HepG2 (cell line): Measurements from ENCODE around the gene LITAFD. TPM values are rescaled to one million over a fixed set of nuclear protein-coding genes. Genes with fewer than 3 reads are reported as not detected.
A peak's percentile ranks its signal among the peaks of the same experiment; 100 is the strongest.

Source experiments
- ARNT2 ChIP-seq: sonication (generic); formaldehyde crosslinking; IDR thresholded peaks from 2 replicates; pipeline ENCODE4 v1.8.0; 2022; ENCODE audit warnings: mild to moderate bottlenecking, low read depth, missing genetic modification reagents, moderate library complexity
- FOXO1 ChIP-seq: sonication (generic); formaldehyde crosslinking; IDR thresholded peaks from 2 replicates; pipeline ENCODE4 v1.4.0; 2020; ENCODE audit warnings: missing genetic modification reagents
- HOXA7 ChIP-seq: sonication (generic); formaldehyde crosslinking; IDR thresholded peaks from 2 replicates; pipeline ENCODE4 v1.8.1; 2022; ENCODE audit warnings: mild to moderate bottlenecking, missing genetic modification reagents, moderate library complexity
- KIAA2018 ChIP-seq: sonication (generic); formaldehyde crosslinking; IDR thresholded peaks from 2 replicates; pipeline ENCODE4 v1.5.0; 2020; ENCODE audit warnings: mild to moderate bottlenecking, missing genetic modification reagents, borderline replicate concordance
- MATR3 ChIP-seq: sonication (generic); formaldehyde crosslinking; IDR thresholded peaks from 2 replicates; pipeline ENCODE4 v1.4.0; 2020; ENCODE audit warnings: missing genetic modification reagents
- NR2F1 ChIP-seq, 2 experiments: fragments of 450-650 bp in 1 of 2; formaldehyde crosslinking in 1 of 2; IDR thresholded peaks; 2 replicates each; pipeline versions ENCODE4 v1.5.0 to v1.6.1; 2016 to 2020; ENCODE audit warnings: mild to moderate bottlenecking in 1 of 2, missing compliant biosample characterization in 1 of 2, missing genetic modification reagents in 1 of 2, moderate library complexity in 1 of 2
- NR2F6 ChIP-seq, 2 experiments: IDR thresholded peaks; 2 replicates each; pipeline ENCODE4 v1.6.1; 2016; ENCODE audit warnings: antibody characterized with exemption in 1 of 2, mild to moderate bottlenecking in 1 of 2
- PATZ1 ChIP-seq: sonication (generic); formaldehyde crosslinking; IDR thresholded peaks from 2 replicates; pipeline ENCODE4 v1.4.0; 2020; ENCODE audit warnings: missing genetic modification reagents
- POLR2G ChIP-seq: fragments of 200-400 bp; formaldehyde crosslinking; IDR thresholded peaks from 2 replicates; pipeline ENCODE4 v1.6.1; 2018; ENCODE audit warnings: mild to moderate bottlenecking, low read depth, low read length, moderate library complexity
- PPARG ChIP-seq: conservative IDR thresholded peaks from 2 replicates; pipeline ENCODE4 v1.6.1; 2016; ENCODE audit warnings: missing biosample characterization, missing genetic modification reagents
- TMF1 ChIP-seq: sonication (generic); formaldehyde crosslinking; IDR thresholded peaks from 2 replicates; pipeline ENCODE4 v1.8.1; 2022; ENCODE audit warnings: low read depth, missing genetic modification reagents
- ZBTB26 ChIP-seq: IDR thresholded peaks from 2 replicates; pipeline ENCODE4 v1.6.1; 2016; ENCODE audit warnings: missing compliant biosample characterization, missing genetic modification reagents, borderline replicate concordance
- ZNF180 ChIP-seq: sonication (generic); formaldehyde crosslinking; IDR thresholded peaks from 2 replicates; pipeline ENCODE4 v1.4.0; 2020; ENCODE audit warnings: low read depth, missing genetic modification reagents, borderline replicate concordance
- polyA plus RNA-seq, 8 experiments: library from polyadenylated mRNA; depleted of rRNA in 3 of 8; stranded (reverse) in 7 of 8; unstranded in 1 of 8; fragments of >200 nt; fragmentation: Illumina TruSeq in 4 of 8; extraction: Trizol in 4 of 8; gene quantifications; 2 replicates each; pipeline versions ENCODE4 v1.2.1 to v1.2.3, GENCODE V29; 2011 to 2016; ENCODE audit warnings: low read depth in 4 of 8, missing spikeins in 1 of 8, mixed read lengths in 1 of 8; ENCODE audit not compliant: insufficient read depth in 1 of 8
- total RNA-seq, 5 experiments: library from RNA; depleted of rRNA; stranded (reverse); fragments of >200 nt; fragmentation: Illumina TruSeq; extraction: Trizol; gene quantifications; 2 replicates each; pipeline ENCODE4 v1.2.3, GENCODE V29; 2016; ENCODE audit warnings: low read depth in 1 of 5

LITAFD gene
- total and polyA plus RNA-seq, 2 of the 13 experiments (the other 11 are each of a cell fraction or from before 2014, with no cell fraction given), result not detected

- TF ChIP-seq FOXO1, result peak; percentile 93
- peak; percentile 80 for TF ChIP-seq ZBTB26
- TF ChIP-seq KIAA2018, result no peak
- peak; percentile 98 for TF ChIP-seq PATZ1
- TF ChIP-seq POLR2G, result peak; percentile 53
- TF ChIP-seq HOXA7 (CRISPR knock-in tag), result no peak
- TF ChIP-seq ZNF180 (CRISPR knock-in tag), result 0 out of 2 replicates have a peak, but pooled peaks have one; percentile 82
- peak; percentile 61; the same call in 1 of the 2 replicates for TF ChIP-seq PPARG (CRISPR knock-in tag)
- TF ChIP-seq ARNT2, result no peak; the same call in 1 of the 2 replicates
- no peak for TF ChIP-seq MATR3 (CRISPR knock-in tag)
- peak; percentile 100 for TF ChIP-seq NR2F6 (IDR thresholded peaks at IDR 0.05)
- TF ChIP-seq NR2F6 (CRISPR knock-in tag; IDR thresholded peaks at IDR 0.05), result peak; percentile 100
- no peak for TF ChIP-seq TMF1 (CRISPR knock-in tag)
- peak; percentile 98 to 99 for TF ChIP-seq NR2F1 (CRISPR knock-in tag; IDR thresholded peaks at IDR 0.05)
Observed at GRCh38 chr16:8859913-8860881, 22.0 kb upstream of the LITAFD start (continued).
